Heart right ventricle (tissue), 16 donors: ENCODE results near the gene VIL1. TPM values are rescaled to one million over a fixed set of nuclear protein-coding genes. Genes with fewer than 3 reads are reported as not detected.

Experiments used
- ATAC-seq, 8 donors: fragments of 200-7000 bp; cut with Tn5 transposase; one replicate each; pipeline ENCODE4 v1.9.1; 2020; ENCODE audit warnings: mild to moderate bottlenecking in 8 of 8, moderate library complexity in 8 of 8, moderate number of reproducible peaks in 1 of 8
- DNase-seq, 2 donors: peaks; one replicate each; pipeline ENCODE4 v3.0.0-alpha.2; 2020
- H3K27ac ChIP-seq, 10 donors: fragments of 200-600 bp; sonication (generic) in 2 of 10; one replicate each; pipeline versions ENCODE4 v1.5.0 to v1.8.0; 2020 to 2022; ENCODE audit warnings: mild to moderate bottlenecking in 3 of 10
- H3K27me3 ChIP-seq, 7 donors: fragments of 200-600 bp; one replicate each; pipeline ENCODE4 v1.8.0; 2021 to 2022; ENCODE audit warnings: mild to moderate bottlenecking in 2 of 7
- H3K36me3 ChIP-seq, 9 donors: fragments of 200-600 bp; sonication (generic) in 1 of 9; one replicate each; pipeline versions ENCODE4 v1.5.0 to v1.8.0; 2020 to 2022; ENCODE audit warnings: mild to moderate bottlenecking in 2 of 9
- H3K4me1 ChIP-seq, 9 donors: fragments of 200-600 bp; sonication (generic) in 1 of 9; one replicate each; pipeline versions ENCODE4 v1.5.0 to v1.8.0; 2020 to 2022; ENCODE audit warnings: mild to moderate bottlenecking in 4 of 9
- H3K4me3 ChIP-seq, 10 donors: fragments of 200-600 bp; sonication (generic) in 2 of 10; one replicate each; pipeline versions ENCODE4 v1.5.0 to v1.8.0; 2020 to 2022; ENCODE audit warnings: mild to moderate bottlenecking in 7 of 10, moderate library complexity in 2 of 10
- H3K9me3 ChIP-seq, 11 donors: fragments of 200-600 bp in 10 of 11; sonication (generic) in 2 of 11; one replicate each; pipeline versions ENCODE4 v1.5.0 to v1.8.0; 2013 to 2022; ENCODE audit warnings: mild to moderate bottlenecking in 2 of 11, control low read depth in 1 of 11, moderate library complexity in 1 of 11
- CTCF ChIP-seq, 9 donors: fragments of 200-600 bp; sonication (generic) in 2 of 9; IDR thresholded peaks; one replicate each; pipeline versions ENCODE4 v1.5.0 to v1.8.0; 2021 to 2022; ENCODE audit warnings: antibody characterized with exemption in 9 of 9, mild to moderate bottlenecking in 5 of 9, moderate library complexity in 1 of 9
- WGBS, 2 donors: extraction: QIAGEN DNeasy Blood & Tissue Kit; methylation state at CpG; one replicate each; pipeline ENCODE4 v1.1.7; 2013; ENCODE audit warnings: inconsistent platforms in 1 of 2; 5-methylcytosine and 5-hydroxymethylcytosine counted together
- intact Hi-C, 10 donors: fragments of 100-400 bp; cut with DNase I; formaldehyde crosslinking; loops; one replicate each; pipeline versions ENCODE4 v1.11.1 to v1.14.2; 2022
- polyA plus RNA-seq, 2 donors: library from polyadenylated mRNA; stranded (reverse); fragments of 200-250 nt; gene quantifications; one replicate each; pipeline ENCODE4 v1.2.3, GENCODE V29; 2013
- total RNA-seq, 10 donors: library from RNA; stranded (reverse); fragmentation: NEBNext Ultra II Directional in 3 of 10; extraction: Animal tissue kit (Norgen Biotek cat#: 25700) in 3 of 10; gene quantifications; one replicate each; pipeline versions ENCODE4 v1.2.1 to v1.2.4, GENCODE V29; 2021 to 2023
- donor health status: Arrhythmogenic right ventricular cardiomyopathy.
- donor health status: ischemic (EF 13 %, LVEDD 7.1; RV severe dilation, severe dysfunction).
- donor health status: healthy with polysubstance abuse.
- donor health status: DM: no; HTN: yes; CAD: no.
- donor health status: DM: no; HTN: no; CAD: no.
- donor health status: ischemic (EF 25% LVEDD 6.9; RV normal size, moderate dysfunction).
- donor health status: ischemic (EF 25% LVEDD 5.7; RV mildly dilated, moderate dysfunction).
- donor health status: healthy.
- donor health status: DM: yes; HTN: yes; CAD: no.
- donor health status: Ischemic cardiomyopathy.
- donor health status: ischemic (EF 35%, LVEDD 5.7; RV mildly dilated, moderate dysfunction).
- donor health status: nonischemic (EF 11% LVEDD 7.7; RV severe dilation, severe dysfunction).
- donor health status: DM: yes; HTN: yes; CAD: no.
- donor health status: PGD.
- donor health status: ischemic (EF 29% LVEDD 5.4; RV normal size, mild dysfunction).
- donor health status: nonischemic (EF 23%, LVEDD 6.1; RV moderate dilation, normal function).

The VIL1 gene
- total and polyA plus RNA-seq, 12 donors, result 0.06 TPM; not detected in 11

DNA sequence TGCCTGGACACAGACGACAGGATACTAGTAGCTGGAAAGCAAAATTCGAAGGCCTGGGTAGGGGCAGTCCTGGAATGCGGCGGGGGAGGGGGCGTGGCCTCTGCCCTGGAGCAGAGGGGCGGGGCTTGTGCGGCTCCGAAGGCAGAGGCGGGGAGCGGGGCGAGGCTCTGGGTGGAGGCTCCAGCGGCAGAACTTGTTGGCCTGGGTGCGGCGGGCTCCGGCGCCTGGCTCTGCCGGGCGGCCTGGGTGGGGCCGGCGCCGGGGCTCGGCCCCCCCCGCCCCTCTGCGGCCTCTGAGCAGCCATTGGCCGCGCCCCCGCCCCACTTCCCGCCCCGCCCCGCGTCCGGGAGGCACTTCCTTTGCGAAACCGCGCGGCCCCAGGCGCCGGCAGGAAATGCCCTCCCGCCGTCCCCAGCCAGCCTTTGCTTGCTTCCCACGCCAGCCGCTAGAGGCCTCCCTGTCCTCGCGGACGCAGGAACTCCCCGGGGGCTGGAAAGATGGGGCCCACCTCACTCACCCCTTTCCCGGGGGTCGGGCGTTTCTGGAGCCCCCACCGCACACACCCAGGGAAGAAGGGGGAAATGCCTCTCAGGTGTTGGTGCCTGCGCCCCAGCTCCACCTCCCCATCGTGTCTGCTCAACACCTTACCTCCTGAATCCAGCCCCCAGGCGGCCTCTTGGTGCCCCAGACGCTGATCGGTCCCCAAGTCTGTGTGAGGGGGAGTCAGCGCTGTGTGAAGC lies 12.5 kb upstream of the VIL1 start:
- WGBS, 2 donors, result 1% methylated on average over 43 to 56 of the region's 56 CpGs
- ATAC-seq (peak; percentile 86 to 92 (median 88)), DNase-seq (peak; percentile 97 to 99)
- H3K36me3 ChIP-seq, result peaks cover 0 to 41% (median 35%) of the 10 kb centered on the region in 9 donors
- peak overlapping the region; percentile 19 to 63 (median 50) for H3K4me3 ChIP-seq
- H3K9me3 ChIP-seq, result no peaks in the 10 kb centered on the region
- TF ChIP-seq CTCF (IDR thresholded peaks at IDR 0.05), result peak; percentile 55 to 88 (median 78)
- peak overlapping the region; percentile 81 to 95 (median 92) for H3K27ac ChIP-seq
- intact Hi-C loops, result loop anchor here in 8 of 10 donors (2.0 to 10.0 kb wide), 9 partner anchors 56 to 251 kb away; partner anchors contain the start of genes BCS1L (in 3 of the 8) and ZNF142 (in 3 of the 8)
- H3K27me3 ChIP-seq, result no peaks in the 10 kb centered on the region
- peaks cover 27 to 63% (median 50%) of the 10 kb centered on the region in 9 donors for H3K4me1 ChIP-seq

DNA sequence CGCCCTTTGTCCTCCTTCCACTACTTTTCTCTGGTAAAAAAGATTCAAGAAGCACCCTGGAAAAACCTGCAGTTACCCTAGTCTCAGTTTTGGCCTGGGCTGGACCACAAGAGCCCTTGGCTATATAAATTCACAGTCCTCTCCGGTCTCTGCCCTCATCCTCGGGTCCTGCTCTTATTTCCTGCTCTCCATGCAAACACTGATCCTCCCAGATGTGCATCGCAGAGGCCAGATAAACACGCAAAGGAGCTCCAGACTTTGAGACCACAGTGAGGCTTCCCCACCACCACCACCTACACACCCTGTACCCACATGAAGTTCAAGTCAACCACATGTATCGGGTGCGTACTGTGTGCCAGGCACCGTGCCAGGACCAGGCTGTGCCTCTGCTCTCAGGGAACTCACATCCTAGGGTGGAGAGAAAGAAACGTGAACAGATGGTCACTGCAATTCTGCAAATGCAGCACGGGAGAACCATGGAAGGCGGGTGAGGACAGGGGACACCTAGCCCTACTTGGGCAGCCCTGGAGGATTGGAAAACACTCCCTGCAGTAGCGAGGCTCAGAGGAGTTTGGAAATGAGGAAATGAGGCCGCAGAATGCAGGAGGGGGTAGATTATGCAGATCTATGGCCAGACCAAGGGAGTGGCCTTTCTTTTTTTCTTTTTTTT lies 11.8 kb upstream of the VIL1 start:
- no peaks in the 10 kb centered on the region for H3K27me3 ChIP-seq
- peaks cover 0 to 34% (median 28%) of the 10 kb centered on the region in 9 donors for H3K36me3 ChIP-seq
- no peaks in the 10 kb centered on the region for H3K9me3 ChIP-seq
- WGBS, 2 donors, result 11 to 13% methylated on average over 13 of the region's 13 CpGs
- H3K27ac ChIP-seq, result peak overlapping the region; percentile 81 to 95 (median 92)
- ATAC-seq (peak; percentile 1 to 51 (median 24)), DNase-seq (peak; percentile 48 to 71)
- TF ChIP-seq CTCF (IDR thresholded peaks at IDR 0.05), result no peak
- peaks cover 20 to 56% (median 42%) of the 10 kb centered on the region in 9 donors for H3K4me1 ChIP-seq
- intact Hi-C loops, result loop anchor here in 8 of 10 donors (2.0 to 10.0 kb wide), 9 partner anchors 55 to 250 kb away; partner anchors contain the start of genes BCS1L (in 3 of the 8) and ZNF142 (in 3 of the 8)
- peak overlapping the region; percentile 19 to 63 (median 50) for H3K4me3 ChIP-seq

DNA sequence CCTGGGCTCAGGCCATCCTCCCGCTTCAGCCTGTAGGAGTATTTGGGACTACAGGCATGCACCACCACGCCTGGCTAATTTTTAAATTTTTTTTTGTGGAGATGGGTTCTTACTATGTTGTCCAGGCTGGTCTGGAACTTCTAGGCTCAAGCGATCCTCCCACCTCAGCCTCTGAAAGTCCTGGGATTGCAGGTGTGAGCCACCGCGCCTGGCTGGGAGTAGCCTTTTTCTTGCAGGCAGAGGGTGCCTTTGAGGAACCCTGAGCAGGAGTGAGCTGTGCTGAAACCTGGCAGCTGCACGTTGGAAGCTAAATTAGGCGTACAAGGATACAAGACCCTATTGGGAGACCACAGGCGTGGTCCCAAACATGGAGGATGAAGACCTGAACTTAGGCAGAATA lies 11.2 kb upstream of the VIL1 start:
- no peaks in the 10 kb centered on the region for H3K27me3 ChIP-seq
- intact Hi-C loops, result loop anchor here in 8 of 10 donors (2.0 to 10.0 kb wide), 9 partner anchors 55 to 250 kb away; partner anchors contain the start of genes BCS1L (in 3 of the 8) and ZNF142 (in 3 of the 8)
- H3K36me3 ChIP-seq, result peaks cover 0 to 28% (median 21%) of the 10 kb centered on the region in 9 donors
- no peak for TF ChIP-seq CTCF (IDR thresholded peaks at IDR 0.05)
- no peaks in the 10 kb centered on the region for H3K9me3 ChIP-seq
- peak overlapping the region in 1 of 10 donors; percentile 63 for H3K4me3 ChIP-seq
- ATAC-seq (no peak), DNase-seq (no peak)
- 85 to 87% methylated on average over 8 of the region's 8 CpGs for WGBS, 2 donors
- peak overlapping the region in 8 of 10 donors; percentile 91 to 95 (median 93) for H3K27ac ChIP-seq
- H3K4me1 ChIP-seq, result peaks cover 16 to 50% (median 36%) of the 10 kb centered on the region in 9 donors

DNA sequence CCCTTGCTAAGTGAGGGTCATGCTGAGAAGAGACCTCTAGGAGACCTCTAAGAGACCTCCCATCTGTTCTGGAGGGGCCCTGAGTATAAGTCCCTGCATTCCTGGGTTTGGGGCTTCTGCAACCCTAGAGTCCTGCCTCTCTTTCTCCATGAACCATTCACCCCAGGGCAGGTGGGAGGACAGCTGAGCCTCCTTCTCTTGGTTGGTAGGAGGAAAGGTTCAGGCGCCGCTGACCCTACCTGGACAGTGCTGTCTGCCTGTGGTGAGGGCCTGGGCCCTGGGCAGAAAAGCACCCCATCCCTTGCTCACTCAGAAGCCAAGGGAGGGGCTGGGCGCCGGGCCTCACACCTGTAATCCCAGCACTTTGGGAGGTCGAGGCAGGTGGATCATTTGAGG lies 604 bp upstream of the VIL1 start:
- Histone ChIP-seq H3K27ac (no peak overlapping the region), H3K27me3 (no peaks in the 10 kb centered on the region), H3K36me3 (no peaks in the 10 kb centered on the region), H3K9me3 (no peaks in the 10 kb centered on the region), H3K4me1 (no peaks in the 10 kb centered on the region), H3K4me3 (no peak overlapping the region)
- intact Hi-C loops, result loop anchor here in 2 of 10 donors (10.0 kb wide), 1 partner anchor 226 kb away; no protein-coding TSS in a partner anchor
- ATAC-seq (no peak), DNase-seq (no peak)
- no peak for TF ChIP-seq CTCF (IDR thresholded peaks at IDR 0.05)
- 92 to 94% methylated on average over 5 of the region's 5 CpGs for WGBS, 2 donors
